Measurements from ENCODE around the gene DPP9. TPM values are rescaled to one million over a fixed set of nuclear protein-coding genes. Genes with fewer than 3 reads are reported as not detected.

Gene DPP9
- total RNA-seq, result 11.7 and 12.1 TPM in 2 replicates

GRCh38 chr19:4723595-4724514, at the start of gene DPP9:
TSS of gene DPP9 (minus strand) at chr19:4723842. CDS start at chr19:4719906, 3,936 bp downstream.

GRCh38 chr19:4669723-4670480, 53.7 kb downstream of the DPP9 start, which contains the start of gene MYDGF:
TSS of gene MYDGF (minus strand) at chr19:4670342. CDS start at chr19:4670334, 8 bp downstream.

GRCh38 chr19:4638828-4639530, 84.7 kb downstream of the DPP9 start, which contains the start of gene TNFAIP8L1:
TSS of gene TNFAIP8L1 (plus strand) at chr19:4639516. CDS start at chr19:4651870, 12,354 bp downstream.

Other genes with a start within 250 kb of the DPP9 start
- 1.1 and 1.5 TPM in 2 replicates for gene PLIN4, start 205.4 kb downstream of the DPP9 start, total RNA-seq
- 23.5 and 27.5 TPM in 2 replicates for gene PLIN5, start 188.6 kb downstream of the DPP9 start, total RNA-seq
- 0.95 and 2.4 TPM in 2 replicates for gene LRG1, start 183.8 kb downstream of the DPP9 start, total RNA-seq
- gene SEMA6B, start 164.2 kb downstream of the DPP9 start, total RNA-seq, result 27.9 and 41.9 TPM in 2 replicates
- 61.8 and 96.2 TPM in 2 replicates for gene TNFAIP8L1, start 84.3 kb downstream of the DPP9 start, total RNA-seq
- gene MYDGF, start 53.5 kb downstream of the DPP9 start, total RNA-seq, result 143 and 186 TPM in 2 replicates
- 13.2 and 14.0 TPM in 2 replicates for gene FEM1A, start 67.9 kb upstream of the DPP9 start, total RNA-seq
- gene TICAM1, start 107.9 kb upstream of the DPP9 start, total RNA-seq, result 2.5 and 2.6 TPM in 2 replicates
- 61.8 and 77.4 TPM in 2 replicates for gene PLIN3, start 143.8 kb upstream of the DPP9 start, total RNA-seq
- gene ARRDC5, start 179.1 kb upstream of the DPP9 start, total RNA-seq, result not detected in 2 replicates
- gene UHRF1, start 185.7 kb upstream of the DPP9 start, total RNA-seq, result 6.0 and 6.1 TPM in 2 replicates
- 9.6 and 10.4 TPM in 2 replicates for gene KDM4B, start 245.3 kb upstream of the DPP9 start, total RNA-seq